ENCODE measurements around the gene TMEM229B.

Gene TMEM229B

DNA sequence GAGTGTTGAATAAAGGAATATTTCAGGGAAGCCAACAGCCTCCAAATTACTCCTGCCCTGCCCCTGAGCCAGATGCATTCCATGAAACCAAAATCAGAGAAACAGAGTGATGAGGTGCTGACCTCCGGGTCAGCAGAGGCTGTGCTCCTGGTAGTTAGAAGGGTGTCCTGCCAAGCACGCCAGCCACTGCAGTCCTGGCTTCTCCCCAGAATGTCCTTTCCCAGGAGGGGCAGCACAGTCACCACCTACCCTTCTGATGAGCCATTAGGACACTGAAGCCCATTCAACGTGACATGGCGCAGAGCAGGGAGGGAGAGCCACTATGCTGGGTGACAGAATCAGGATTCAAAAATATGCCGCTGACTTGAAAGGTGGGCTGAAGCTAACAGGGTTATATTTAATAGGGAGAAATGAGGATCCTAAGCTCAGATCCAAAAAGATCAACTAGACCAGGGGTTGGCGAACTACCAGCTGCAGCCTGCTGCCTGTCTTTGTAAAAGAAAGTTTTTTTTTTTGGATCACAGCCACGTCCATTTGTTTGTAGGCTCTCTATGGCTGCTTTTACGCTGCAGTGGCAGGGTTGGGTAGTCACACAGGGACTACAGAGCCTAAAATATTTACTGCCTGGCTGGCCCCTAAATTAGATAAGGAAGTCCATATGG lies 42.0 kb downstream of the TMEM229B start:
- TF ChIP-seq, protein P1, sequence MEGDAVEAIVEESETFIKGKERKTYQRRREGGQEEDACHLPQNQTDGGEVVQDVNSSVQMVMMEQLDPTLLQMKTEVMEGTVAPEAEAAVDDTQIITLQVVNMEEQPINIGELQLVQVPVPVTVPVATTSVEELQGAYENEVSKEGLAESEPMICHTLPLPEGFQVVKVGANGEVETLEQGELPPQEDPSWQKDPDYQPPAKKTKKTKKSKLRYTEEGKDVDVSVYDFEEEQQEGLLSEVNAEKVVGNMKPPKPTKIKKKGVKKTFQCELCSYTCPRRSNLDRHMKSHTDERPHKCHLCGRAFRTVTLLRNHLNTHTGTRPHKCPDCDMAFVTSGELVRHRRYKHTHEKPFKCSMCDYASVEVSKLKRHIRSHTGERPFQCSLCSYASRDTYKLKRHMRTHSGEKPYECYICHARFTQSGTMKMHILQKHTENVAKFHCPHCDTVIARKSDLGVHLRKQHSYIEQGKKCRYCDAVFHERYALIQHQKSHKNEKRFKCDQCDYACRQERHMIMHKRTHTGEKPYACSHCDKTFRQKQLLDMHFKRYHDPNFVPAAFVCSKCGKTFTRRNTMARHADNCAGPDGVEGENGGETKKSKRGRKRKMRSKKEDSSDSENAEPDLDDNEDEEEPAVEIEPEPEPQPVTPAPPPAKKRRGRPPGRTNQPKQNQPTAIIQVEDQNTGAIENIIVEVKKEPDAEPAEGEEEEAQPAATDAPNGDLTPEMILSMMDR (conservative IDR thresholded peaks at IDR 0.05; ENCODE audit: low read length) = no peak
- no peak for DNase-seq (ENCODE audit: low read depth)
- H3K4me3 ChIP-seq (ENCODE audit: low read length) = no peak overlapping the region

DNA sequence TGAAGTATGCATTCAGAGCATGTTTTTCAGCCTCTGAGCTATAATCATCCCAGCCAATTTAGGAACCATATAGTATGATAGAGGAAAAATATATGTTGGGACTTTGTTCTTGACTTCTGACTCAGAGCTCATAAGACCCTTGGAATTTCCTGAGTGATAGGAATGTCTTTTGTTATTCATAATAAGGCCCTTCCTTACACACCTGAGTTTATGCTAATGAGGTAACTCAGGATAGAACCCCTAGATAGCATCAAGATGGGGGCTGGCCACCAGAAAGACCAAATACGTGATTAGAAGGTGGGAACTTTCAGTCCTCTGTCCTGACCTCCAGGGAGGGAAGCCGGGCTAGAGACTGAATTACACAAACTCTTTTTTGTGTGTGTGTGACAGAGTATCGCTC lies 44.1 kb downstream of the TMEM229B start:
- H3K4me3 ChIP-seq (ENCODE audit: low read length) = no peak overlapping the region
- TF ChIP-seq, protein P1 (conservative IDR thresholded peaks at IDR 0.05; ENCODE audit: low read length) = no peak
- DNase-seq (ENCODE audit: low read depth) = no peak

DNA sequence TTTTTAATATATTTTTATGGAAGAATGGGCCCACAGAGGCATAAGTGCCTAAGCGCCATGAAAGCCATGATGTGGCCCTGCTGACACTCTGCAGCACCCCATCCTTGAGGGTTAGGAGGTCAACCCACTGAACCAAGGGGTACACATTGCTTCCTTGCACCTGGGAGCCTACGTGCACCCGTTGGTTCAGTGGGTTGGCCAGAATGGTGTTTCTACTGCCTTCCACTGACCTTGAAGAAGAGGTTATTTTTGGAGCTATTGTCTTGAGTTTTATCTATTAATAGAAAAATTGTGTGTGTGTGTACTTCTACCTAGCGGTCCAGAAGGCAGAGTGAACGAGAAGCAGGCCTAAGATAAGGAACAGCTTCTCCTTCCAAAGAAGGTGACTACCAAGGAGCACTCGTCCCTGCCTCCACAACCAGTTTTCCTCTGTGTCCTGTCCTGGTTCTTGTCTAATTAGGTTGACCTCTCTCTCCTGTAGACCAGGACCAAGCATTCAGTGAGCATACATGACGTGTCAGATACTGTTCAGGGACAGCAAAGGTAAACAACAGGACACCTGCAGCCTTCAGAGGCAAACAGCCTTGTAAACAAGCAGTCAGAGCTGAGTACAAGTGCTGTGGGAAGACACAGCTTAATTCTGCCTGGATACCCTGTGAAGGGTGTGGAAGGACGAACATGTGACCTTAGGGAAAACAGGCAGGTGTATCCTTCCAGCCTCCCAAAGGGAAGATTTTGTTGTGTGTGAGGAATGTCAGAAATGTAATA lies 46.2 kb downstream of the TMEM229B start:
- no peak for DNase-seq (ENCODE audit: low read depth)
- no peak overlapping the region for H3K4me3 ChIP-seq (ENCODE audit: low read length)
- TF ChIP-seq, protein P1 (conservative IDR thresholded peaks at IDR 0.05; ENCODE audit: low read length) = no peak

DNA sequence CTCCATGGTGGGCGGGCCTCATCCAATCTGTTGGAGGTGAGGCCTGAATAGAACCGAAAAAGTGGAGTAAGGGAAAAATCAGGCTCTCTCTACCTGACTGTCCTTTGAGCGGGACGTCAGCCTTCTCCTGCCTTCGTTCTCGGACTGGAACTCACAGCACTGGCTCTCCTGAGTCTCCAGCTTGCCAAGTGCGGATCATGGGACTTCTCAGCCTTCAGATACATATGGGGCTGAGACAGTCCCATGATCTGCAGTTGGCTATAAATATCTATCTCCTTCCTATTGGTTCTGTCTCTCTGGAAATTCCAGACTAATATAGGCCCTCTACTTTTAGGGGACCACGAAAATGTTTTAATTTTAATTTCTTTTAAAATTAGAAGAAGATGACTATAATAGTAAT lies 46.8 kb downstream of the TMEM229B start:
- H3K4me3 ChIP-seq (ENCODE audit: low read length) = no peak overlapping the region
- TF ChIP-seq, protein P1 (conservative IDR thresholded peaks at IDR 0.05; ENCODE audit: low read length) = no peak
- DNase-seq (ENCODE audit: low read depth) = no peak

DNA sequence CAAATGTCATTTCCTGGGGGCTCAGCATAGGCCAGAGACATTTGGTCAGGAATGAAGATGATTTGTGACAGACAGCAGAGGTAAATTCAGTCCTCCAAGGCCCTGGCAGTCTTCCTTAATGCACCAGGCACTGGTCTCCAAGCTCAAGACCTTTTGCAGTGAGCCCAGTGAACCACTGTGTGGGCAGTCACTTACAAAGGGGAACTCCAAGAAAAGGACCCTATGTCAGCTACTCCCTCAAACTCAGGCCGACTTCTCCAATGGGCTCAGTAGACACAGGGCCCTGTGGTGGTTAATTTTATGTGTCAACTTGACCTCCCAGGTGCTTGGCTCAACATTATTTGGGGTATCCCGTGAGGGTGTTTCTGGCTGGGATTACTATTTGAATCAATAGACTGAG lies 47.3 kb downstream of the TMEM229B start:
- no peak overlapping the region for H3K4me3 ChIP-seq (ENCODE audit: low read length)
- no peak for DNase-seq (ENCODE audit: low read depth)
- TF ChIP-seq, protein P1 (conservative IDR thresholded peaks at IDR 0.05; ENCODE audit: low read length) = no peak

DNA sequence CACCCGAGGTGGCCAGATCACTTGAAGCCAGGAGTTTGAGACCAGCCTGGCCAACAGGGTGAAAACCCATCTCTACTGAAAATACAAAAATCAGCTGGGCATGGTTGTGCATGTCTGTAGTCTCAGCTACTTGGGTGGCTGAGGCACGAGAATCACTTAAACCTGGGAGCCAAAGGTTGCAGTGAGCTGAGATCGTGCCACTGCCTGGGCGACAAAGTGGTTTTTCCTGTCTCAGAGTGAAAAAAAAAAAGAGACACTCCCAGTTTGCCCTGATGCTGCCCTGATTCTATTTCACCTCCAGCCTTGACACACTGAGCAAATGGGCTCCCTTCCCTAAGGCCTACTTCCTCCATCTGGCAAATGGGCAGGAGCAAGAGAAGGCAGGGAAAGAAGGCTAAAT lies 48.0 kb downstream of the TMEM229B start:
- TF ChIP-seq, protein P1 (conservative IDR thresholded peaks at IDR 0.05; ENCODE audit: low read length) = no peak
- no peak overlapping the region for H3K4me3 ChIP-seq (ENCODE audit: low read length)
- no peak for DNase-seq (ENCODE audit: low read depth)

DNA sequence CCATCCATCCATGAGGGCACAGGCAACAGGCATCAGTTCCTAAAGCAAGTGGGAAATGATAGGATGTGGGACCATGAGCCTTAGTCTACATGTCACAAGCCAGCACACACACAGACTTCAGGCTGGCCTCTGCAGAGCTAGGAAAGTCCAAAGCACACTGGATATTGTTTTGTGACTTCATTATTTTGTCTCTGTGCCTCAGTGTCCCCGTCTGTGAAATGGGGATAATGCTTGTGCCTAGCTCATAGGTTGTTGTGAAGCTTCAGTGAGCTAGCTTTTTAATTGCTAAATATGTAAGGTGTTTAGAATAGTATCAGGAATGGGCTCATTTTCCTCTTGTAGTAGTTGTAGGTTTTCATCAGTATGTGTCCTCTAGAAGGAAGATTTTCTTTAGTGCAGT lies 49.6 kb downstream of the TMEM229B start:
- DNase-seq (ENCODE audit: low read depth) = no peak
- TF ChIP-seq, protein P1 (conservative IDR thresholded peaks at IDR 0.05; ENCODE audit: low read length) = no peak
- no peak overlapping the region for H3K4me3 ChIP-seq (ENCODE audit: low read length)
